H1 (cell line): Measurements from ENCODE around the gene CFAP53. TPM values are rescaled to one million over a fixed set of nuclear protein-coding genes. Genes with fewer than 3 reads are reported as not detected.

Source experiments
- CTCF ChIA-PET: fragments of 300-600 bp; sonication (Branson Sonifier 250); formaldehyde crosslinking; loops from one replicate; lab custom pipeline; 2021; ENCODE audit not compliant: partially characterized antibody; lab: Charles Lee
- POLR2A ChIA-PET: fragments of 300-600 bp; sonication (Branson Sonifier 250); formaldehyde crosslinking; loops from one replicate; lab custom pipeline; 2021; ENCODE audit warnings: inconsistent platforms; ENCODE audit not compliant: partially characterized antibody; lab: Charles Lee
- DNase-seq, 2 experiments: peaks; one replicate each; pipeline versions ENCODE4 v3.0.0 to v3.0.0-alpha.2; 2010 to 2022; ENCODE audit warnings: low spot score in 2 of 2, low read depth in 1 of 2, mixed read lengths in 1 of 2
- FAIRE-seq: peaks from 2 replicates; lab custom pipeline; 2011; peaks lifted over from hg19 to GRCh38; lab: Jason Lieb, UNC
- H2AFZ ChIP-seq: 2 replicates; pipeline ENCODE4 v1.8.1; 2012; ENCODE audit warnings: low read length, inconsistent platforms
- H2AK5ac ChIP-seq: 2 replicates; pipeline ENCODE4 v1.6.1; 2013; ENCODE audit warnings: low read depth, low read length
- H2BK120ac ChIP-seq: replicated peaks from 2 replicates; pipeline ENCODE3; 2013; ENCODE audit warnings: low read depth, low read length, inconsistent platforms
- H2BK12ac ChIP-seq: 2 replicates; pipeline ENCODE4 v1.6.1; 2013; ENCODE audit warnings: low read depth, low read length
- H2BK15ac ChIP-seq: 2 replicates; pipeline ENCODE4 v1.6.1; 2013; ENCODE audit warnings: low read length
- H2BK20ac ChIP-seq: 2 replicates; pipeline ENCODE4 v1.6.1; 2013; ENCODE audit warnings: low read length
- H2BK5ac ChIP-seq: 2 replicates; pipeline ENCODE4 v1.6.1; 2013; ENCODE audit warnings: low read depth, low read length
- H3K14ac ChIP-seq: 2 replicates; pipeline ENCODE4 v1.6.1; 2013; ENCODE audit warnings: inconsistent platforms; ENCODE audit not compliant: insufficient read length
- H3K18ac ChIP-seq: 2 replicates; pipeline ENCODE4 v1.6.1; 2013; ENCODE audit warnings: low read length; ENCODE audit errors: extremely low read depth
- H3K23ac ChIP-seq: 2 replicates; pipeline ENCODE4 v1.6.1; 2013; ENCODE audit warnings: inconsistent platforms; ENCODE audit not compliant: insufficient read length
- H3K23me2 ChIP-seq: 2 replicates; pipeline ENCODE4 v1.6.1; 2013; ENCODE audit warnings: low read depth, low read length
- H3K27ac ChIP-seq: 2 replicates; pipeline ENCODE4 v1.6.1; 2011; ENCODE audit warnings: low read depth, low read length, inconsistent platforms
- H3K27me3 ChIP-seq, 4 experiments: replicated peaks in 1 of 4; 1 replicate in 1 of 4; 2 replicates in 3 of 4; pipeline versions ENCODE4 v1.6.1 to v1.8.1; 2011 to 2013; ENCODE audit warnings: low read length in 3 of 4, mild to moderate bottlenecking in 3 of 4, inconsistent platforms in 2 of 4, mixed read lengths in 2 of 4, moderate library complexity in 1 of 4; ENCODE audit not compliant: control insufficient read depth in 3 of 4, insufficient read depth in 3 of 4; ENCODE audit errors: extremely low read depth in 1 of 4
- H3K36me3 ChIP-seq, 4 experiments: 2 replicates each; pipeline versions ENCODE4 v1.6.1 to v1.8.1; 2011 to 2013; ENCODE audit warnings: mild to moderate bottlenecking in 4 of 4, low read length in 3 of 4, moderate library complexity in 2 of 4, control low read depth in 1 of 4, inconsistent platforms in 1 of 4; ENCODE audit not compliant: insufficient read depth in 4 of 4, control insufficient read depth in 2 of 4
- H3K4ac ChIP-seq: replicated peaks from 2 replicates; pipeline ENCODE3; 2013; ENCODE audit warnings: low read length, low read depth, mixed read lengths, inconsistent platforms; ENCODE audit not compliant: insufficient read length
- H3K4me1 ChIP-seq, 4 experiments: replicated peaks in 1 of 4; 1 replicate in 1 of 4; 2 replicates in 3 of 4; pipeline versions ENCODE4 v1.6.1 to v1.8.1; 2011 to 2013; ENCODE audit warnings: low read length in 3 of 4, inconsistent platforms in 2 of 4, mixed read lengths in 1 of 4; ENCODE audit not compliant: insufficient read depth in 4 of 4, control insufficient read depth in 3 of 4
- H3K4me2 ChIP-seq, 2 experiments: 2 replicates each; pipeline versions ENCODE4 v1.6.1 to v1.8.1; 2011 to 2013; ENCODE audit warnings: low read depth in 2 of 2, low read length in 2 of 2, control low read depth in 1 of 2, inconsistent platforms in 1 of 2, mild to moderate bottlenecking in 1 of 2; ENCODE audit not compliant: insufficient read depth in 1 of 2
- H3K4me3 ChIP-seq, 4 experiments: fragments of 200-600, 300-600 bp in 1 of 4; sonication (generic), shearing (Covaris generic), sonication (Bioruptor Twin) in 1 of 4; 2 replicates each; pipeline versions ENCODE4 v1.5.1 to v1.8.1; 2011 to 2016; ENCODE audit warnings: low read length in 4 of 4, low read depth in 3 of 4, control low read depth in 2 of 4, inconsistent platforms in 2 of 4, mild to moderate bottlenecking in 2 of 4, mixed read lengths in 1 of 4, moderate library complexity in 1 of 4; ENCODE audit not compliant: insufficient read depth in 2 of 4; ENCODE audit errors: extremely low read depth in 1 of 4
- H3K56ac ChIP-seq: replicated peaks from 2 replicates; pipeline ENCODE3; 2013; ENCODE audit warnings: low read depth, mild to moderate bottlenecking, mixed read lengths, low read length, inconsistent platforms; ENCODE audit not compliant: insufficient read length
- H3K79me1 ChIP-seq: 2 replicates; pipeline ENCODE4 v1.6.1; 2013; ENCODE audit warnings: low read depth, low read length, control low read depth
- H3K79me2 ChIP-seq, 2 experiments: 2 replicates each; pipeline versions ENCODE4 v1.6.1 to v1.8.1; 2012 to 2013; ENCODE audit warnings: low read length in 2 of 2, mild to moderate bottlenecking in 2 of 2, inconsistent platforms in 1 of 2; ENCODE audit not compliant: insufficient read depth in 2 of 2, control insufficient read depth in 1 of 2
- H3K9ac ChIP-seq, 4 experiments: replicated peaks in 1 of 4; 1 replicate in 1 of 4; 2 replicates in 3 of 4; pipeline versions ENCODE4 v1.6.1 to v1.8.1; 2011 to 2013; ENCODE audit warnings: low read depth in 3 of 4, low read length in 3 of 4, control low read depth in 2 of 4, mild to moderate bottlenecking in 2 of 4, moderate library complexity in 2 of 4, inconsistent platforms in 1 of 4; ENCODE audit errors: extremely low read depth in 1 of 4
- H3K9me3 ChIP-seq, 2 experiments: 2 replicates each; pipeline versions ENCODE4 v1.6.1 to v1.8.1; 2012 to 2013; ENCODE audit warnings: mild to moderate bottlenecking in 2 of 2, moderate library complexity in 2 of 2, control low read depth in 1 of 2, inconsistent platforms in 1 of 2, low read depth in 1 of 2, low read length in 1 of 2, mixed read lengths in 1 of 2; ENCODE audit not compliant: insufficient read depth in 2 of 2
- H4K20me1 ChIP-seq, 2 experiments: replicated peaks in 1 of 2; 2 replicates each; pipeline versions ENCODE3 to v1.8.1; 2011 to 2013; ENCODE audit warnings: inconsistent platforms in 2 of 2, low read length in 2 of 2, mild to moderate bottlenecking in 1 of 2; ENCODE audit not compliant: insufficient read depth in 2 of 2, control insufficient read depth in 1 of 2
- H4K5ac ChIP-seq: 2 replicates; pipeline ENCODE4 v1.6.1; 2013; ENCODE audit warnings: low read length, low read depth, mixed read lengths, inconsistent platforms; ENCODE audit not compliant: insufficient read length
- H4K8ac ChIP-seq: 2 replicates; pipeline ENCODE4 v1.8.0; 2013; ENCODE audit warnings: mild to moderate bottlenecking, moderate library complexity, low read length, inconsistent platforms; ENCODE audit not compliant: insufficient read depth; ENCODE audit errors: extremely low read depth
- H4K91ac ChIP-seq: replicated peaks from 2 replicates; pipeline ENCODE3; 2013; ENCODE audit warnings: low read length, mixed read lengths, inconsistent platforms; ENCODE audit not compliant: insufficient read length
- JUND ChIP-seq: IDR thresholded peaks from 2 replicates; pipeline ENCODE4 v1.6.1; 2011; ENCODE audit warnings: mild to moderate bottlenecking, improper control_type of control experiment, low read length
- RNF2 ChIP-seq: fragments of 200-900, 300-1000 bp; sonication (generic); IDR thresholded peaks from 2 replicates; pipeline ENCODE4 v1.7.1; 2016; ENCODE audit warnings: borderline replicate concordance, low read depth, mild to moderate bottlenecking, antibody characterized with exemption, low read length; ENCODE audit not compliant: poor library complexity, severe bottlenecking; ENCODE audit errors: missing control alignments
- SAP30 ChIP-seq: fragments of 300-600 bp; sonication (generic); IDR thresholded peaks from 2 replicates; pipeline ENCODE4 v1.7.1; 2012; ENCODE audit warnings: low read length, moderate library complexity, mild to moderate bottlenecking, inconsistent platforms; ENCODE audit not compliant: insufficient read depth, insufficient replicate concordance
- SUZ12 ChIP-seq: fragments of 200-600 bp; sonication (generic); IDR thresholded peaks from 2 replicates; pipeline ENCODE4 v1.6.1; 2012; ENCODE audit warnings: mild to moderate bottlenecking, inconsistent platforms, low read length, moderate library complexity, mixed read lengths
- WGBS, 2 experiments: shearing (Covaris generic) in 1 of 2; methylation state at CpG; one replicate each; pipeline versions ENCODE4 v1.1.6 to v1.1.7; 2013 to 2015; ENCODE audit warnings: low lambda C conversion rate in 2 of 2, mixed read lengths in 2 of 2, inconsistent platforms in 1 of 2, low coverage in 1 of 2, missing lambda C conversion rate in 1 of 2; ENCODE audit not compliant: insufficient replicate concordance in 2 of 2, insufficient coverage in 1 of 2, insufficient read length in 1 of 2; ENCODE audit errors: extremely low coverage in 1 of 2, missing lambda C conversion rate in 1 of 2; 5-methylcytosine and 5-hydroxymethylcytosine counted together
- polyA plus RNA-seq, 7 experiments: library from polyadenylated mRNA; depleted of rRNA in 3 of 7; stranded (reverse) in 5 of 7; unstranded in 2 of 7; fragments of >200 nt in 5 of 7; fragments of 200-250 nt in 2 of 7; gene quantifications; 1 replicate in 5 of 7; 2 replicates in 1 of 7; 4 replicates in 1 of 7; pipeline versions ENCODE4 v1.2.1 to v1.2.3, GENCODE V29; 2011 to 2013; ENCODE audit warnings: missing spikeins in 2 of 7, mixed read lengths in 2 of 7
- total RNA-seq: library from RNA; stranded (reverse); fragmentation: NEBNext Ultra II Directional; extraction: Animal tissue kit (Norgen Biotek cat#: 25700); gene quantifications from 2 replicates; pipeline ENCODE4 v1.2.1, GENCODE V29; 2021

CFAP53 gene
- total and polyA plus RNA-seq, 2 of the 8 experiments (the other 6 are each of a cell fraction or from before 2014, with no cell fraction given) = 0.08 to 0.30 TPM

DNA sequence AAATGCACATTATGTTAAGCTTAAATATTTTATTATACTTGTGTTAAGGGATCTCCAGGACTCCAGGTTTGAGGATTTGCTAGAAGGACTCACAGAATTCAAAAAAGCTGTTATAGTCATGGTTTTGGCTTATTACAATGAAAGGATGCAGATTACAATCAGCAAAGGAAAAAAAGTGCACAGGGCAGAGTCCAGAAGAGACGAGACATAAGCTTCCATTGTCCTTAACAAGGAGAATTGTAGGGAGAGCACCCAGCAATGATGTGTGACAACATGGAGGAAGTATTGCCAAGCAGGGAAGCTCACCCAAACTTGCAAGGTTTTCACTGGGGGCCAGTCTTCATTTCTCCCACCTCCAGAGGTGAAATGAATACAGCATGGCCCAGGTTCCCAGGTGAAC, 58.6 kb downstream of the CFAP53 start:
- TF ChIP-seq RNF2 (no peak), JUND (no peak), SUZ12 (no peak), SAP30 (no peak)
- H3K4me1 ChIP-seq = no peaks in the 10 kb centered on the region
- ChIA-PET CTCF (interaction anchor here (0.7 to 4.4 kb wide), 8 partner anchors 11 to 696 kb away, joined by 3 to 24 read pairs (median 4); no protein-coding TSS in a partner anchor), POLR2A (no interaction called here)
- no peak overlapping the region for H3K4me2 ChIP-seq
- H3K27ac ChIP-seq = no peak overlapping the region
- H3K56ac ChIP-seq = no peak overlapping the region
- no peak overlapping the region for H4K5ac ChIP-seq
- H3K36me3 ChIP-seq = no peaks in the 10 kb centered on the region
- no peaks in the 10 kb centered on the region for H3K79me1 ChIP-seq
- no peak overlapping the region for H4K91ac ChIP-seq
- H3K27me3 ChIP-seq = peaks cover 0 to 5% (median 0%) of the 10 kb centered on the region in 4 experiments; a peak in 2 of 7 replicates
- 92% methylated on average over 1 of the region's 1 CpG; no CpG with 5 or more reads in 1 of the 2 experiments for WGBS, 2 experiments
- no peak overlapping the region for H2AFZ ChIP-seq
- no peak overlapping the region for H2BK20ac ChIP-seq
- H3K9me3 ChIP-seq = no peaks in the 10 kb centered on the region
- no peaks in the 10 kb centered on the region for H3K79me2 ChIP-seq
- DNase-seq (no peak), FAIRE-seq (no peak)
- H2BK5ac ChIP-seq = no peak overlapping the region
- H3K9ac ChIP-seq = no peak overlapping the region
- no peak overlapping the region for H3K18ac ChIP-seq
- no peak overlapping the region for H3K14ac ChIP-seq
- no peak overlapping the region for H2BK12ac ChIP-seq
- no peak overlapping the region for H3K4ac ChIP-seq
- no peaks in the 10 kb centered on the region for H4K20me1 ChIP-seq
- H3K23me2 ChIP-seq = 0 out of 2 replicates have a peak, but pooled peaks cover 2% of the 10 kb centered on the region
- no peak overlapping the region for H3K23ac ChIP-seq
- H4K8ac ChIP-seq = no peak overlapping the region
- H3K4me3 ChIP-seq = no peak overlapping the region
- no peak overlapping the region for H2BK120ac ChIP-seq
- H2AK5ac ChIP-seq = no peak overlapping the region
- no peak overlapping the region for H2BK15ac ChIP-seq
